ENCODE results near the gene URM1. TPM values are rescaled to one million over a fixed set of nuclear protein-coding genes. Genes with fewer than 3 reads are reported as not detected.
A peak's percentile ranks its signal among the peaks of the same experiment; 100 is the strongest.

Gene URM1
- total RNA-seq, 1 experiment from 2014 or later = 46.6 TPM

GRCh38 chr9:128365525-128365924 lies 5.6 kb upstream of the URM1 start:
- Histone ChIP-seq H4K8ac (replicated peaks; ENCODE audit: insufficient read length, low read depth, low read length) (no peak overlapping the region), H4K20me1 (ENCODE audit: control insufficient read depth, insufficient read depth, insufficient read length) (no peaks in the 10 kb centered on the region), H2AFZ (ENCODE audit: low read length) (no peak overlapping the region), H3K4me2 (ENCODE audit: insufficient read depth, insufficient read length, low read length) (peak overlapping the region; percentile 23), H3K9me3 (ENCODE audit: control insufficient read depth, low read depth, low read length) (no peaks in the 10 kb centered on the region), H2BK15ac (ENCODE audit: low read depth, low read length) (no peak overlapping the region), H3K79me2 (ENCODE audit: insufficient read depth, low read length) (no peaks in the 10 kb centered on the region), H3K23ac (ENCODE audit: insufficient read length, low read depth, low read length) (no peak overlapping the region), H2BK5ac (ENCODE audit: insufficient read length, low read length) (no peak overlapping the region), H3K9ac (ENCODE audit: extremely low read depth, insufficient read length, low read length) (no peak overlapping the region), H3K4ac (ENCODE audit: low read depth, low read length) (no peak overlapping the region), H3K18ac (ENCODE audit: insufficient read length, low read depth, low read length) (no peak overlapping the region), H3K14ac (ENCODE audit: insufficient read depth, low read length) (no peak overlapping the region), H2BK20ac (ENCODE audit: low read depth, low read length, poor library complexity, severe bottlenecking) (no peak overlapping the region), H3K23me2 (ENCODE audit: insufficient read length, low read depth, low read length, poor library complexity, severe bottlenecking) (no peaks in the 10 kb centered on the region), H3K79me1 (ENCODE audit: insufficient read depth, low read depth, low read length, poor library complexity, severe bottlenecking) (no peaks in the 10 kb centered on the region), H4K91ac (ENCODE audit: insufficient read length, low read depth, low read length) (no peak overlapping the region), H2BK120ac (ENCODE audit: low read depth, low read length, poor library complexity, severe bottlenecking) (no peak overlapping the region), H3K27ac (ENCODE audit: insufficient read length, low read depth, low read length) (no peak overlapping the region), H3K56ac (ENCODE audit: insufficient read length, low read depth, low read length) (no peak overlapping the region), H2BK12ac (ENCODE audit: insufficient read length, low read depth, low read length) (no peak overlapping the region), H3K27me3 (ENCODE audit: insufficient read depth, low read length) (peaks cover 24% of the 10 kb centered on the region; the same call in 1 of the 2 replicates), H3T11ph (ENCODE audit: low read length) (no peak overlapping the region), H3K4me1 (ENCODE audit: insufficient read depth, low read length) (peaks cover 7% of the 10 kb centered on the region; the same call in 1 of the 2 replicates), H2AK5ac (ENCODE audit: insufficient read length, low read length) (no peak overlapping the region), H4K5ac (ENCODE audit: insufficient read length, low read depth, low read length) (no peak overlapping the region)
- Mint-ChIP-seq H3K27me3 (ENCODE audit: low read depth) (peaks cover 93% of the 10 kb centered on the region), H3K9me3 (peaks cover 2 to 9% of the 10 kb centered on the region in 2 experiments; a peak in 3 of 5 replicates), H3K4me3 (peak overlapping the region; percentile 52 to 75; a peak in 4 of 5 replicates), H3K36me3 (ENCODE audit: insufficient read depth in 1 of 3, low read depth in 3 of 3) (peaks cover 0 to 2% (median 0%) of the 10 kb centered on the region in 3 experiments; a peak in 1 of 7 replicates), H3K27ac (no peak overlapping the region; a peak in 1 of 7 replicates), H3K4me1 (peaks cover 19 to 27% of the 10 kb centered on the region in 2 experiments)
- WGBS (ENCODE audit: extremely low coverage, insufficient read length, low lambda C conversion rate) = no CpG with 5 or more reads among the region's 4 CpGs
- TF ChIP-seq, protein P1, sequence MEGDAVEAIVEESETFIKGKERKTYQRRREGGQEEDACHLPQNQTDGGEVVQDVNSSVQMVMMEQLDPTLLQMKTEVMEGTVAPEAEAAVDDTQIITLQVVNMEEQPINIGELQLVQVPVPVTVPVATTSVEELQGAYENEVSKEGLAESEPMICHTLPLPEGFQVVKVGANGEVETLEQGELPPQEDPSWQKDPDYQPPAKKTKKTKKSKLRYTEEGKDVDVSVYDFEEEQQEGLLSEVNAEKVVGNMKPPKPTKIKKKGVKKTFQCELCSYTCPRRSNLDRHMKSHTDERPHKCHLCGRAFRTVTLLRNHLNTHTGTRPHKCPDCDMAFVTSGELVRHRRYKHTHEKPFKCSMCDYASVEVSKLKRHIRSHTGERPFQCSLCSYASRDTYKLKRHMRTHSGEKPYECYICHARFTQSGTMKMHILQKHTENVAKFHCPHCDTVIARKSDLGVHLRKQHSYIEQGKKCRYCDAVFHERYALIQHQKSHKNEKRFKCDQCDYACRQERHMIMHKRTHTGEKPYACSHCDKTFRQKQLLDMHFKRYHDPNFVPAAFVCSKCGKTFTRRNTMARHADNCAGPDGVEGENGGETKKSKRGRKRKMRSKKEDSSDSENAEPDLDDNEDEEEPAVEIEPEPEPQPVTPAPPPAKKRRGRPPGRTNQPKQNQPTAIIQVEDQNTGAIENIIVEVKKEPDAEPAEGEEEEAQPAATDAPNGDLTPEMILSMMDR (conservative IDR thresholded peaks at IDR 0.05) = no peak
- DNase-seq = no peak

All from H9 (cell line).